A673 (cell line): ENCODE data around the gene TMEM63A. TPM values are rescaled to one million over a fixed set of nuclear protein-coding genes. Genes with fewer than 3 reads are reported as not detected.

Experiments
- BruUV-seq: library from RNA; stranded (reverse); fragments of 400-500 nt; replicated peaks from 2 replicates; lab custom pipeline; 2021; lab: Mats Ljungman, UMichigan
- CTCF ChIA-PET: fragments of 300-600 bp; sonication (Branson Sonifier 250); formaldehyde crosslinking; loops from one replicate; lab custom pipeline; 2022; ENCODE audit warnings: antibody characterized with exemption; lab: Charles Lee
- POLR2A ChIA-PET: fragments of 300-600 bp; sonication (Branson Sonifier 250); formaldehyde crosslinking; loops from one replicate; lab custom pipeline; 2022; ENCODE audit warnings: antibody characterized with exemption; ENCODE audit not compliant: low non-redundant PET; lab: Charles Lee
- DNase-seq: peaks from one replicate; pipeline ENCODE4 v3.0.0-alpha.2; 2015; ENCODE audit warnings: low spot score
- H3K27ac ChIP-seq: fragments of 200-600 bp; sonication (generic); 2 replicates; pipeline ENCODE4 v1.5.1; 2016; ENCODE audit warnings: mixed run types, low read depth, mild to moderate bottlenecking, mixed read lengths, antibody characterized with exemption, low read length; ENCODE audit not compliant: poor library complexity, severe bottlenecking
- H3K27me3 ChIP-seq: fragments of 200-600 bp; sonication (generic); replicated peaks from 2 replicates; pipeline ENCODE4 v1.6.1; 2017; ENCODE audit warnings: mixed run types, low read depth, mild to moderate bottlenecking, mixed read lengths, antibody characterized with exemption, low read length; ENCODE audit not compliant: insufficient read depth, poor library complexity
- H3K36me3 ChIP-seq: fragments of 200-600 bp; sonication (generic); 2 replicates; pipeline ENCODE4 v1.6.1; 2016; ENCODE audit warnings: mixed run types, mild to moderate bottlenecking, mixed read lengths, antibody characterized with exemption, low read length; ENCODE audit not compliant: insufficient read depth, poor library complexity, severe bottlenecking
- H3K4me1 ChIP-seq: fragments of 200-600 bp; sonication (generic); 2 replicates; pipeline ENCODE4 v1.6.1; 2017; ENCODE audit warnings: mixed run types, mild to moderate bottlenecking, mixed read lengths, antibody characterized with exemption, low read length; ENCODE audit not compliant: insufficient read depth, poor library complexity, severe bottlenecking
- H3K4me3 ChIP-seq: fragments of 200-600 bp; sonication (generic); 2 replicates; pipeline ENCODE4 v1.5.1; 2016; ENCODE audit warnings: low read depth, mixed run types, mild to moderate bottlenecking, mixed read lengths, low read length; ENCODE audit not compliant: poor library complexity, severe bottlenecking
- H3K9me3 ChIP-seq: fragments of 200-600 bp; sonication (generic); 2 replicates; pipeline ENCODE4 v1.6.1; 2016; ENCODE audit warnings: mixed run types, low read depth, mild to moderate bottlenecking, mixed read lengths, antibody characterized with exemption, low read length; ENCODE audit not compliant: poor library complexity, severe bottlenecking
- EZH2 ChIP-seq: fragments of 200-600 bp; sonication (generic); IDR thresholded peaks from 2 replicates; pipeline ENCODE4 v1.6.1; 2017; ENCODE audit warnings: borderline replicate concordance, low read depth, mild to moderate bottlenecking, mixed read lengths, antibody characterized with exemption, low read length; ENCODE audit not compliant: poor library complexity, severe bottlenecking
- intact Hi-C: fragments of 100-400 bp; cut with micrococcal nuclease; formaldehyde crosslinking; loops from one replicate; pipeline ENCODE4 v1.10.0; 2022; ENCODE audit not compliant: unreplicated experiment
- total RNA-seq: library from RNA; stranded (reverse); gene quantifications from 2 replicates; pipeline ENCODE4 v1.2.3, GENCODE V29; 2021
- TF ChIP-seq, protein P1 (sequence below): fragments of 300-800, 200-600 bp; sonication (generic); conservative IDR thresholded peaks from 2 replicates; pipeline ENCODE4 v1.5.1; 2017; ENCODE audit warnings: low read depth, mild to moderate bottlenecking, antibody characterized with exemption, low read length, moderate library complexity, mixed read lengths

The TMEM63A gene
- total RNA-seq, 1 experiment from 2014 or later = 25.3 TPM

GRCh38 chr1:225824533-225824941 lies 57.6 kb downstream of the TMEM63A start:
- POLR2A ChIA-PET = no interaction called here
- no peaks in the 10 kb centered on the region for H3K36me3 ChIP-seq
- H3K9me3 ChIP-seq = no peaks in the 10 kb centered on the region
- intact Hi-C loops = no loop called here
- BruUV-seq = no TSS peak
- no peak for TF ChIP-seq EZH2
- TF ChIP-seq, protein P1, sequence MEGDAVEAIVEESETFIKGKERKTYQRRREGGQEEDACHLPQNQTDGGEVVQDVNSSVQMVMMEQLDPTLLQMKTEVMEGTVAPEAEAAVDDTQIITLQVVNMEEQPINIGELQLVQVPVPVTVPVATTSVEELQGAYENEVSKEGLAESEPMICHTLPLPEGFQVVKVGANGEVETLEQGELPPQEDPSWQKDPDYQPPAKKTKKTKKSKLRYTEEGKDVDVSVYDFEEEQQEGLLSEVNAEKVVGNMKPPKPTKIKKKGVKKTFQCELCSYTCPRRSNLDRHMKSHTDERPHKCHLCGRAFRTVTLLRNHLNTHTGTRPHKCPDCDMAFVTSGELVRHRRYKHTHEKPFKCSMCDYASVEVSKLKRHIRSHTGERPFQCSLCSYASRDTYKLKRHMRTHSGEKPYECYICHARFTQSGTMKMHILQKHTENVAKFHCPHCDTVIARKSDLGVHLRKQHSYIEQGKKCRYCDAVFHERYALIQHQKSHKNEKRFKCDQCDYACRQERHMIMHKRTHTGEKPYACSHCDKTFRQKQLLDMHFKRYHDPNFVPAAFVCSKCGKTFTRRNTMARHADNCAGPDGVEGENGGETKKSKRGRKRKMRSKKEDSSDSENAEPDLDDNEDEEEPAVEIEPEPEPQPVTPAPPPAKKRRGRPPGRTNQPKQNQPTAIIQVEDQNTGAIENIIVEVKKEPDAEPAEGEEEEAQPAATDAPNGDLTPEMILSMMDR = no peak
- no peak overlapping the region for H3K27ac ChIP-seq
- CTCF ChIA-PET = no interaction called here
- H3K27me3 ChIP-seq = no peaks in the 10 kb centered on the region
- H3K4me3 ChIP-seq = no peak overlapping the region
- no peaks in the 10 kb centered on the region for H3K4me1 ChIP-seq
- no peak for DNase-seq

- TF ChIP-seq EZH2 = no peak
- TF ChIP-seq, protein P1 = no peak
- Histone ChIP-seq H3K27ac (no peak overlapping the region), H3K4me3 (no peak overlapping the region), H3K4me1 (no peaks in the 10 kb centered on the region), H3K27me3 (no peaks in the 10 kb centered on the region), H3K9me3 (no peaks in the 10 kb centered on the region), H3K36me3 (no peaks in the 10 kb centered on the region)
- no peak for DNase-seq
- intact Hi-C loops = no loop called here
- no TSS peak for BruUV-seq
- POLR2A ChIA-PET = no interaction called here
- CTCF ChIA-PET = no interaction called here
Observed at GRCh38 chr1:225823811-225824261, 58.3 kb downstream of the TMEM63A start.

GRCh38 chr1:225822655-225823403 lies 59.4 kb downstream of the TMEM63A start:
- intact Hi-C loops = no loop called here
- no peak for TF ChIP-seq EZH2
- TF ChIP-seq, protein P1 = no peak
- Histone ChIP-seq H3K36me3 (no peaks in the 10 kb centered on the region), H3K4me1 (peaks cover under 1% of the 10 kb centered on the region), H3K27me3 (no peaks in the 10 kb centered on the region), H3K4me3 (no peak overlapping the region), H3K27ac (no peak overlapping the region), H3K9me3 (no peaks in the 10 kb centered on the region)
- no peak for DNase-seq
- POLR2A ChIA-PET = no interaction called here
- BruUV-seq = no TSS peak
- CTCF ChIA-PET = no interaction called here
